ENCODE measurements around the gene ZNF234.
"Not testable (repeated sequence)": the region's sequence is repeated elsewhere in the genome, so short reads cannot be mapped to it uniquely, and the experiment has no call there.

The ZNF234 gene

GRCh38 chr19:44180968-44181367, 39.6 kb downstream of the ZNF234 start:
- H3K4me3 ChIP-seq (ENCODE audit: low read depth, low read length), result no peak overlapping the region

GRCh38 chr19:44182145-44182544, 40.8 kb downstream of the ZNF234 start:
- H3K4me3 ChIP-seq (ENCODE audit: low read depth, low read length), result no peak overlapping the region

GRCh38 chr19:44190020-44190419, 48.7 kb downstream of the ZNF234 start:
- H3K4me3 ChIP-seq (ENCODE audit: low read depth, low read length), result no peak overlapping the region

GRCh38 chr19:44192127-44192526, 50.8 kb downstream of the ZNF234 start:
- H3K4me3 ChIP-seq (ENCODE audit: low read depth, low read length), result no peak overlapping the region

- H3K4me3 ChIP-seq (ENCODE audit: low read depth, low read length), result no peak overlapping the region
Observed at GRCh38 chr19:44196772-44197171, 55.4 kb downstream of the ZNF234 start.

GRCh38 chr19:44202470-44202869, 61.1 kb downstream of the ZNF234 start:
- H3K4me3 ChIP-seq (ENCODE audit: low read depth, low read length), result no peak overlapping the region

GRCh38 chr19:44202974-44203373, 61.6 kb downstream of the ZNF234 start:
- no peak overlapping the region for H3K4me3 ChIP-seq (ENCODE audit: low read depth, low read length)

- H3K4me3 ChIP-seq (ENCODE audit: low read depth, low read length), result not testable (repeated sequence)
Observed at GRCh38 chr19:44203877-44204276, 62.5 kb downstream of the ZNF234 start.

- no peak overlapping the region for H3K4me3 ChIP-seq (ENCODE audit: low read depth, low read length)
Observed at GRCh38 chr19:44204772-44205171, 63.4 kb downstream of the ZNF234 start.

GRCh38 chr19:44207126-44207803, 65.9 kb downstream of the ZNF234 start:
- peak overlapping the region; percentile 92 for H3K4me3 ChIP-seq (ENCODE audit: low read depth, low read length)
